Activated CD8-positive, alpha-beta T cell treated with anti-CD3 and anti-CD28 coated beads for 36 hours (primary cell): ENCODE results near the gene BRPF1. TPM values are rescaled to one million over a fixed set of nuclear protein-coding genes. Genes with fewer than 3 reads are reported as not detected.

ENCODE experiments used
- ATAC-seq: fragments of 200-7000 bp; cut with Tn5 transposase; one replicate; pipeline ENCODE4 v1.10.0; 2021; ENCODE audit warnings: mild to moderate bottlenecking, moderate library complexity
- CTCF ChIA-PET: fragments of 350-600 bp; sonication (Branson Sonifier 250); formaldehyde crosslinking; loops from one replicate; lab custom pipeline; 2021; ENCODE audit warnings: antibody characterized with exemption; lab: Charles Lee
- POLR2A ChIA-PET: fragments of 350-600 bp; sonication (Branson Sonifier 250); formaldehyde crosslinking; loops from one replicate; lab custom pipeline; 2021; ENCODE audit warnings: antibody characterized with exemption; lab: Charles Lee
- DNase-seq: peaks from one replicate; pipeline ENCODE4 v3.0.0-alpha.2; 2020
- H3K27ac Mint-ChIP-seq: one replicate; pipeline ENCODE4 v1.8.0; 2021; ENCODE audit warnings: mild to moderate bottlenecking, mixed read lengths
- H3K27me3 Mint-ChIP-seq: one replicate; pipeline ENCODE4 v1.8.0; 2021; ENCODE audit warnings: mixed read lengths
- H3K36me3 Mint-ChIP-seq: one replicate; pipeline ENCODE4 v1.8.0; 2021; ENCODE audit warnings: low read depth, mixed read lengths
- H3K4me1 Mint-ChIP-seq: one replicate; pipeline ENCODE4 v1.8.0; 2021; ENCODE audit warnings: low read depth, mixed read lengths
- H3K4me3 Mint-ChIP-seq: one replicate; pipeline ENCODE4 v1.8.0; 2021; ENCODE audit warnings: mild to moderate bottlenecking, moderate library complexity, mixed read lengths
- H3K9me3 Mint-ChIP-seq: one replicate; pipeline ENCODE4 v1.8.0; 2021; ENCODE audit warnings: mixed read lengths
- intact Hi-C: fragments of 100-400 bp; cut with micrococcal nuclease; formaldehyde crosslinking; loops from one replicate; pipeline ENCODE4 v1.10.0; 2022
- total RNA-seq, 2 experiments: library from RNA; stranded (reverse); gene quantifications; one replicate each; pipeline ENCODE4 v1.2.3, GENCODE V29; 2021
- TF ChIP-seq, protein P1 (sequence below): fragments of 200-600 bp; IDR thresholded peaks from one replicate; pipeline ENCODE4 v1.8.0; 2022; ENCODE audit warnings: antibody characterized with exemption, mild to moderate bottlenecking

BRPF1 gene, protein sequence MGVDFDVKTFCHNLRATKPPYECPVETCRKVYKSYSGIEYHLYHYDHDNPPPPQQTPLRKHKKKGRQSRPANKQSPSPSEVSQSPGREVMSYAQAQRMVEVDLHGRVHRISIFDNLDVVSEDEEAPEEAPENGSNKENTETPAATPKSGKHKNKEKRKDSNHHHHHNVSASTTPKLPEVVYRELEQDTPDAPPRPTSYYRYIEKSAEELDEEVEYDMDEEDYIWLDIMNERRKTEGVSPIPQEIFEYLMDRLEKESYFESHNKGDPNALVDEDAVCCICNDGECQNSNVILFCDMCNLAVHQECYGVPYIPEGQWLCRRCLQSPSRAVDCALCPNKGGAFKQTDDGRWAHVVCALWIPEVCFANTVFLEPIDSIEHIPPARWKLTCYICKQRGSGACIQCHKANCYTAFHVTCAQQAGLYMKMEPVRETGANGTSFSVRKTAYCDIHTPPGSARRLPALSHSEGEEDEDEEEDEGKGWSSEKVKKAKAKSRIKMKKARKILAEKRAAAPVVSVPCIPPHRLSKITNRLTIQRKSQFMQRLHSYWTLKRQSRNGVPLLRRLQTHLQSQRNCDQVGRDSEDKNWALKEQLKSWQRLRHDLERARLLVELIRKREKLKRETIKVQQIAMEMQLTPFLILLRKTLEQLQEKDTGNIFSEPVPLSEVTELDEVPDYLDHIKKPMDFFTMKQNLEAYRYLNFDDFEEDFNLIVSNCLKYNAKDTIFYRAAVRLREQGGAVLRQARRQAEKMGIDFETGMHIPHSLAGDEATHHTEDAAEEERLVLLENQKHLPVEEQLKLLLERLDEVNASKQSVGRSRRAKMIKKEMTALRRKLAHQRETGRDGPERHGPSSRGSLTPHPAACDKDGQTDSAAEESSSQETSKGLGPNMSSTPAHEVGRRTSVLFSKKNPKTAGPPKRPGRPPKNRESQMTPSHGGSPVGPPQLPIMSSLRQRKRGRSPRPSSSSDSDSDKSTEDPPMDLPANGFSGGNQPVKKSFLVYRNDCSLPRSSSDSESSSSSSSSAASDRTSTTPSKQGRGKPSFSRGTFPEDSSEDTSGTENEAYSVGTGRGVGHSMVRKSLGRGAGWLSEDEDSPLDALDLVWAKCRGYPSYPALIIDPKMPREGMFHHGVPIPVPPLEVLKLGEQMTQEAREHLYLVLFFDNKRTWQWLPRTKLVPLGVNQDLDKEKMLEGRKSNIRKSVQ (N-terminal part only)
- total RNA-seq = 10 to 100 TPM; 28.2 to 32.3 TPM

DNA sequence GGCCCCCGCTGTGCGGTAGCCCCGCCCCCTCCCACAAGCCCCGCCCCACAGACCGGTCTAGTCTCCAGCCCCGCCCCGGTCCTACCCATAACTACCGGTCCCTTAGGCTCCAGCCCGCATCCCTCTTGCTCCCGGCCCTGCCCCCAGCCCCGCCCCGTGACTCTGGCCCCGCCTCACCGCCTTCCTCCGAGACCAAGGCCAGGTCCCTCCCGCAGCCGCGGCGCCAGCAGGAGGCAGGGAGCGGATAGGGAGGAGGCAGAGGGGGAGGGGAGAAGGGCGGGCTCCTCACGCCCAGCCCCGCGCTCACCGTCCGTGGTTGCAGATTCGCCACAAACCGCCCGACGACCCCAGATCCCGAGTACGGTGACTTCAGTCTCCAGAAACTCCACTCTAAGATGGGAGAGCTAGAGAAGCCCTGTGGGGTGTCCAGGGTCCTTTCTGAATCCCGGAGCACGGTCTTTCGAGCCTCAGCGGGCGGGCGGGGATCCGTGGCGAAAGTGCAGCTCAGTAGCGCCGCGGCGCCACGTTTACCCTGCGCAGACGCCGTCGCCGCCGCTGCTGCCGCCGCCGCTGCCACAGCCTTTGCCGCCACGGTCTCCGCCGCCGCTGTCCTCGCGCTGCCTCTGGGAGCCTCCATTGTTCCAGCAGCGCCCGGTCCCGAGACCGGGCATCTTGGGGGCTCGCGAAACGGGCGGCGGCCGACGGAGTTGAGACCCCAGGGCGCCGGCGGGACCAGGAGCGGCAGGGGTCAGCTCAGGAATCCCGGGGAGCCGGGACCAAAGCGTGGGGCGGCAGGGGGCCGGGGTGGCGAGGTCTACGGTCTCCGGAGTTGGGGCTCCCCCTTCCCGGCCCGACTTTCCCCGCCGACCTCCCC, at the start of gene BRPF1:
Gene BRPF1 (plus strand): TSS at position 530 of the 874 bp plus-strand sequence. CDS start 2,406 bp downstream, outside the sequence.
- DNase-seq = peak; percentile 100
- Mint-ChIP-seq H3K27me3 (no peaks in the 10 kb centered on the region), H3K27ac (peak within 1 kb of the TSS; percentile 96), H3K4me1 (peaks cover 68% of the 10 kb centered on the region), H3K36me3 (peaks cover 33% of the 10 kb centered on the region), H3K9me3 (no peaks in the 10 kb centered on the region), H3K4me3 (peak within 1 kb of the TSS; percentile 97)
- TF ChIP-seq, protein P1, sequence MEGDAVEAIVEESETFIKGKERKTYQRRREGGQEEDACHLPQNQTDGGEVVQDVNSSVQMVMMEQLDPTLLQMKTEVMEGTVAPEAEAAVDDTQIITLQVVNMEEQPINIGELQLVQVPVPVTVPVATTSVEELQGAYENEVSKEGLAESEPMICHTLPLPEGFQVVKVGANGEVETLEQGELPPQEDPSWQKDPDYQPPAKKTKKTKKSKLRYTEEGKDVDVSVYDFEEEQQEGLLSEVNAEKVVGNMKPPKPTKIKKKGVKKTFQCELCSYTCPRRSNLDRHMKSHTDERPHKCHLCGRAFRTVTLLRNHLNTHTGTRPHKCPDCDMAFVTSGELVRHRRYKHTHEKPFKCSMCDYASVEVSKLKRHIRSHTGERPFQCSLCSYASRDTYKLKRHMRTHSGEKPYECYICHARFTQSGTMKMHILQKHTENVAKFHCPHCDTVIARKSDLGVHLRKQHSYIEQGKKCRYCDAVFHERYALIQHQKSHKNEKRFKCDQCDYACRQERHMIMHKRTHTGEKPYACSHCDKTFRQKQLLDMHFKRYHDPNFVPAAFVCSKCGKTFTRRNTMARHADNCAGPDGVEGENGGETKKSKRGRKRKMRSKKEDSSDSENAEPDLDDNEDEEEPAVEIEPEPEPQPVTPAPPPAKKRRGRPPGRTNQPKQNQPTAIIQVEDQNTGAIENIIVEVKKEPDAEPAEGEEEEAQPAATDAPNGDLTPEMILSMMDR = no peak
- intact Hi-C loops = no loop called here
- ChIA-PET POLR2A (interaction anchor here (0.9 to 4.8 kb wide), 16 partner anchors 9 to 369 kb away, joined by 3 to 50 read pairs (median 5); partner anchors contain the start of genes ARPC4, CRELD1, OGG1 and SETD5), CTCF (interaction anchor here (1.2 to 6.7 kb wide), 7 partner anchors 15 to 229 kb away, joined by 3 to 52 read pairs (median 7); partner anchors contain the start of genes ARPC4, OGG1, RPUSD3 and TADA3)
- peak; percentile 97 for ATAC-seq

DNA sequence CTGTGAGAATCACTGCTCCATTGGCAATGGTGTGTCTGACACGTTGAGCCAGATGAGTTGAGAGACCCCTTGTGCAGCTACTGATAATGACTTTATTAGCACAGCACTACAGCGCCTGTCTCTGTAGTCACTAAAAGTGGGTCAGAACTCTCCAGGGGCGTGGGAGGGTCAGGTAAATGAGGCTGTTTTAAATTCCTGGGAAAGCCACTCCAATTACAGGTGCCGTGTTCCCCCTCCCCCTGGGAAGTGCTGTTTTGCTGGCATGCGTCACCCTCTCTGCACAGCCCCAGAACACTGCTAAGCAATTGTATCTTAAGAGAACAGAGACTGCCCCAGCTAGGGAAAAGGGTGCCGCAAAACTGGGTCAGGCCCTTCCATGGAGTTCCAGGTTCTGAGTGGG, 49.4 kb upstream of the BRPF1 start:
- CTCF ChIA-PET = no interaction called here
- Mint-ChIP-seq H3K9me3 (no peaks in the 10 kb centered on the region), H3K4me1 (no peaks in the 10 kb centered on the region), H3K4me3 (no peak overlapping the region), H3K36me3 (peaks cover 44% of the 10 kb centered on the region), H3K27me3 (no peaks in the 10 kb centered on the region), H3K27ac (no peak overlapping the region)
- ATAC-seq (no peak), DNase-seq (no peak)
- POLR2A ChIA-PET = no interaction called here
- TF ChIP-seq, protein P1 = no peak
- intact Hi-C loops = no loop called here

DNA sequence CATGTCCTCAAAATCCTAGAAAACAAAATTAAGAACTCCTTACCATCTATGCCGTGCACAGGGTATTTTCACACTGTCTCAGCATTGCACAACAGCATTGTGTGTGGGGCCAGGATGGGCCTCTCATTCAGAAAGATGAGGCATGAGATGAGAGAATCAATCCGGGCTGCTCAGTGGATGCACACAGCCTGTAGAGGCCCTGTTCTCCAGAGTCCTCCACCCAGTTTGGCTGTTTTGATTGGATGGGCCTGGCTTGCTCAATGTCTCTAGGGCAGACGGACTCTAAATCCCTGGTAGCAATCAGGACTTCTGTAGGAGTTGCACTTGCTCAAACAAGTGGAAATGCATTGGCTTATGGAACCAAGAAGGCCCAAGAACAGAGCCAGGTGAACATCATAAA, 48.1 kb upstream of the BRPF1 start:
- no peak for ATAC-seq
- Mint-ChIP-seq H3K4me3 (no peak overlapping the region), H3K9me3 (no peaks in the 10 kb centered on the region), H3K27ac (no peak overlapping the region), H3K36me3 (peaks cover 40% of the 10 kb centered on the region), H3K27me3 (no peaks in the 10 kb centered on the region), H3K4me1 (no peaks in the 10 kb centered on the region)
- intact Hi-C loops = no loop called here
- DNase-seq = no peak
- POLR2A ChIA-PET = no interaction called here
- CTCF ChIA-PET = no interaction called here
- TF ChIP-seq, protein P1 = no peak

DNA sequence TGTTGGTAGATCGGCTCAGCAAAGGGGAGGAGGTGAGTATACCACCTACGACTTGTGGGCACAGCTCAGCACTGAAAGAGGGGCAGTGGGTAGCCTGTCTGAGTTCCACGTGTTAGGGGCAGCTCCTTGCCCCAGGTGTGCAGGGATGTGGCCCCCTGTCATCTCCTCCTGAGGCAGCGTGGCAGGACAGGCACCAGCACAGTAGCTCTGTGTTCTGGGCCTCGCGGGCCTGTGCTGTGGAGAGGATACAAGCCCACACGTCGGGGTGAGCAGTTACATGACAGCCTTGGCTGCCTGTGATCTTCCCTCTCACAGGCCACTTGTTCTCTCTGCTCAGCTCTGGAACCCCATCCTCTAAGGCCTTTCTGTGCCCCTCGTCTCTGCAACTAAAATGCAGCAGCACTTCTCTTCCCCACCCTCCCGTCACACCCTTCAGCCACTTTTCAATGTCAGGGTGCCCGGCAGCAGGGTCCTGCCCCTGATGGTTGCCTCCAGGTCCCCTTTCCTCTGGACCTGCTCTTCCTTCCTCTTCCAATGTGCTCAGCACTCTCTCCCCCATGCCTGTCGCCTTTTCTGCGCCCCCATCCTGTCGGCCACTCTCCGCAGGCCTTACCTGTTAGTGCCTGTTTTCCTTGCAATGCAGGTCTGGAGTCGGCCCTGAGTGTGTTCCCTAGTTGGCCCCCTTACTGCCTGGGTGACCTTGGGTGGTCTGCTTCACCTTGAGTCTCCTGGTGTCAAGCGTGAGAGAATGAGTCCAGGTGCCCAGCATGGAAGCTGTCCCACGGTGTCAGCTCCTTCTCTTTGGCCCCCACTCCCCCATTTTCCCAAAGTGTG, 46.1 kb upstream of the BRPF1 start:
- no peaks in the 10 kb centered on the region for H3K9me3 Mint-ChIP-seq
- POLR2A ChIA-PET = no interaction called here
- ATAC-seq (no peak), DNase-seq (no peak)
- intact Hi-C loops = no loop called here
- H3K4me1 Mint-ChIP-seq = no peaks in the 10 kb centered on the region
- H3K36me3 Mint-ChIP-seq = peaks cover 39% of the 10 kb centered on the region
- no peak overlapping the region for H3K4me3 Mint-ChIP-seq
- no peaks in the 10 kb centered on the region for H3K27me3 Mint-ChIP-seq
- TF ChIP-seq, protein P1 = no peak
- H3K27ac Mint-ChIP-seq = no peak overlapping the region
- CTCF ChIA-PET = no interaction called here
